Adrenal gland (tissue), 12 donors: ENCODE results near the gene ERVMER34-1. TPM values are rescaled to one million over a fixed set of nuclear protein-coding genes. Genes with fewer than 3 reads are reported as not detected.

ENCODE experiments used
- DNase-seq, 7 donors: peaks; one replicate each; pipeline ENCODE4 v3.0.0-alpha.2; 2019 to 2020
- H3K27ac ChIP-seq, 5 donors: fragments of 200-600 bp; sonication (generic) in 4 of 5; 1 replicate in 3 of 5; 2 replicates in 2 of 5; pipeline versions ENCODE4 v1.5.1 to v1.8.0; 2016 to 2020; ENCODE audit warnings: mild to moderate bottlenecking in 1 of 5
- H3K27me3 ChIP-seq: fragments of 200-600 bp; 2 replicates; pipeline ENCODE4 v1.8.0; 2021
- H3K36me3 ChIP-seq, 2 donors: fragments of 200-600 bp; replicated peaks in 1 of 2; 1 replicate in 1 of 2; 2 replicates in 1 of 2; pipeline versions ENCODE4 v1.5.1 to v1.8.0; 2018 to 2022
- H3K4me1 ChIP-seq, 2 donors: fragments of 200-600 bp; replicated peaks in 1 of 2; 1 replicate in 1 of 2; 2 replicates in 1 of 2; pipeline versions ENCODE4 v1.5.1 to v1.8.0; 2018 to 2021
- H3K4me3 ChIP-seq, 4 donors: fragments of 200-600 bp; sonication (generic) in 3 of 4; one replicate each; pipeline ENCODE4 v1.5.1; 2016 to 2018
- H3K9me3 ChIP-seq, 3 donors: fragments of 200-600 bp; sonication (generic) in 1 of 3; replicated peaks in 1 of 3; 1 replicate in 2 of 3; 2 replicates in 1 of 3; pipeline versions ENCODE4 v1.5.1 to v1.8.0; 2016 to 2021
- POLR2A ChIP-seq, 2 donors: fragments of 450-650 bp; IDR thresholded peaks; one replicate each; pipeline ENCODE4 v1.6.1; 2017; ENCODE audit warnings: antibody characterized with exemption in 2 of 2, mild to moderate bottlenecking in 2 of 2, moderate library complexity in 1 of 2
- WGBS, 4 donors: extraction: QIAGEN DNeasy Blood & Tissue Kit in 2 of 4; methylation state at CpG; one replicate each; pipeline versions ENCODE4 v1.1.5 to v1.1.7; 2013 to 2017; 5-methylcytosine and 5-hydroxymethylcytosine counted together
- intact Hi-C, 2 donors: fragments of 100-400 bp; cut with DNase I; formaldehyde crosslinking; loops; one replicate each; pipeline versions ENCODE4 v1.14.1 to v1.15.0; 2022 to 2023
- polyA plus RNA-seq, 3 donors: library from polyadenylated mRNA; stranded (reverse); fragments of 200-250 nt in 2 of 3; fragments of 350-450 nt in 1 of 3; fragmentation: Illumina TruSeq in 1 of 3; extraction: RNeasy Lipid Tissue Mini Kit (QIAGEN cat#74804) in 1 of 3; gene quantifications; one replicate each; pipeline ENCODE4 v1.2.3, GENCODE V29; 2013 to 2014
- total RNA-seq, 9 donors: library from RNA; depleted of rRNA in 4 of 9; stranded (reverse); fragments of >200 nt in 4 of 9; fragments of 120-200 nt in 1 of 9; fragmentation: NEBNext Ultra II Directional in 1 of 9; extraction: Animal tissue kit (Norgen Biotek cat#: 25700) in 1 of 9; gene quantifications; one replicate each; pipeline versions ENCODE4 v1.1.0 to v1.2.4, GENCODE V29; 2013 to 2023
- TF ChIP-seq, protein P1 (sequence below), 6 experiments: fragments of 450-650 bp in 4 of 6; fragments of 200-600 bp in 2 of 6; sonication (generic) in 1 of 6; IDR thresholded peaks; 1 replicate in 5 of 6; 2 replicates in 1 of 6; pipeline versions ENCODE4 v1.5.1 to v1.8.0; 2016 to 2021; ENCODE audit warnings: antibody characterized with exemption in 6 of 6, mild to moderate bottlenecking in 2 of 6, moderate library complexity in 1 of 6
- donor health status: healthy with polysubstance abuse.
- donor health status: Bipolar disorder and iron deficiency.
- donor health status: DM: yes; HTN: yes; CAD: no.
- donor health status: DM: no; HTN: no; CAD: no.
- donor health status: DM: no; HTN: no; CAD: no.
- donor health status: DM: yes; HTN: yes; CAD: no.

Gene ERVMER34-1
- total and polyA plus RNA-seq, 12 donors, result 0.28 to 2.1 (median 0.97) TPM

DNA sequence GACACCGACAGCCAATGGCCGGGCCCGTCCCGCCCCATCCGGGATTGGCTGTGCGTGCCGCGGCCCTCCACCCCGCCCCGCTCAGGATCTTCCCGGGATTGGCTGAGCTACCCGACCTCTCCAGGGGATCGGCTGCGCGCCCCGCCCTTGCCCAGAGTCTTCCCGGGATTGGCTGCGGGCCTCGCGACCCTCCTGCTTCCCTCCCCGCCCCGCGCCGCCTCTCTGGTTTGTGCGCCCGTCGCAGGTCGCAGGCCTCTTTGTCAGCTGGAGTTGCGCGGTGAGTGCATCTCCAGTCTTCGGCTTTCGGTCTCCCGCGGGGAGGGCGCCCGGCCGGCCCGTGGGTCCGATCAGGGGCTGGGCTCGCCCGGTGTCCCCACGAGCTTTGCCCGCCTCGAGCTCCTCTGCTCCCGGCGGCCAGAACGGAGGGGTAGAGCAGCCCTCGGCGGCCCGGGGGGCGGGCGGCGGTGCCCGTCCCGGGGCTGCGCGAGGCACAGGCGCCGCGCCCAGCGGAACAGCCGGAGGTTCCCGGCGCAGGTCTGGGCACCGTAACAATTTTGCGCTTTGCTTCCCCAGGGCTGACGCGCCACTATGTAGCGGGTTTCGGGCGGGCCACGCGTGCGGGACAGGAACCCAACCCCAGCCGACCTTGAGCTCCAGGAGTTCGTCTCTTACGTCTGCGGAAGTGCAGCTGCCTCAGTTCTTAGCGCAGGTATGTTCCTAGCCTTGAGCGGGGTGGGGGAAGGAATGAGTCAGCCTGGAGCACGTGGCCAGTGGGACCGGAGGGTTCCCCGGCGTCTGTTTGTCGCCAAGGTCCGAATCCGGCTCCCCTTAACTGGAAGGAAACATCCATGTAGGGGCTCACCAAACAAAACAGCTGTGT is 38.7 kb downstream of the ERVMER34-1 start:
- peaks cover 16 to 25% of the 10 kb centered on the region in 2 donors for H3K4me1 ChIP-seq
- DNase-seq, result peak; percentile 99 to 100 (median 99)
- WGBS, 4 donors, result 0 to 1% (median 0%) methylated on average over 13 to 87 of the region's 87 CpGs
- peak overlapping the region; percentile 72 to 89 (median 82) for H3K4me3 ChIP-seq
- intact Hi-C loops, result loop anchor here in 1 of 2 donors (10.0 kb wide), 1 partner anchor 152 kb away; the partner anchor contains the start of gene RASL11B
- H3K27me3 ChIP-seq, result no peaks in the 10 kb centered on the region
- no peaks in the 10 kb centered on the region for H3K9me3 ChIP-seq
- TF ChIP-seq, protein P1, sequence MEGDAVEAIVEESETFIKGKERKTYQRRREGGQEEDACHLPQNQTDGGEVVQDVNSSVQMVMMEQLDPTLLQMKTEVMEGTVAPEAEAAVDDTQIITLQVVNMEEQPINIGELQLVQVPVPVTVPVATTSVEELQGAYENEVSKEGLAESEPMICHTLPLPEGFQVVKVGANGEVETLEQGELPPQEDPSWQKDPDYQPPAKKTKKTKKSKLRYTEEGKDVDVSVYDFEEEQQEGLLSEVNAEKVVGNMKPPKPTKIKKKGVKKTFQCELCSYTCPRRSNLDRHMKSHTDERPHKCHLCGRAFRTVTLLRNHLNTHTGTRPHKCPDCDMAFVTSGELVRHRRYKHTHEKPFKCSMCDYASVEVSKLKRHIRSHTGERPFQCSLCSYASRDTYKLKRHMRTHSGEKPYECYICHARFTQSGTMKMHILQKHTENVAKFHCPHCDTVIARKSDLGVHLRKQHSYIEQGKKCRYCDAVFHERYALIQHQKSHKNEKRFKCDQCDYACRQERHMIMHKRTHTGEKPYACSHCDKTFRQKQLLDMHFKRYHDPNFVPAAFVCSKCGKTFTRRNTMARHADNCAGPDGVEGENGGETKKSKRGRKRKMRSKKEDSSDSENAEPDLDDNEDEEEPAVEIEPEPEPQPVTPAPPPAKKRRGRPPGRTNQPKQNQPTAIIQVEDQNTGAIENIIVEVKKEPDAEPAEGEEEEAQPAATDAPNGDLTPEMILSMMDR (IDR thresholded peaks at IDR 0.05), result no peak
- peak; percentile 94 to 97 for TF ChIP-seq POLR2A (IDR thresholded peaks at IDR 0.05)
- peak overlapping the region; percentile 87 to 99 (median 96) for H3K27ac ChIP-seq
- peaks cover 0 to 17% of the 10 kb centered on the region in 2 donors for H3K36me3 ChIP-seq

DNA sequence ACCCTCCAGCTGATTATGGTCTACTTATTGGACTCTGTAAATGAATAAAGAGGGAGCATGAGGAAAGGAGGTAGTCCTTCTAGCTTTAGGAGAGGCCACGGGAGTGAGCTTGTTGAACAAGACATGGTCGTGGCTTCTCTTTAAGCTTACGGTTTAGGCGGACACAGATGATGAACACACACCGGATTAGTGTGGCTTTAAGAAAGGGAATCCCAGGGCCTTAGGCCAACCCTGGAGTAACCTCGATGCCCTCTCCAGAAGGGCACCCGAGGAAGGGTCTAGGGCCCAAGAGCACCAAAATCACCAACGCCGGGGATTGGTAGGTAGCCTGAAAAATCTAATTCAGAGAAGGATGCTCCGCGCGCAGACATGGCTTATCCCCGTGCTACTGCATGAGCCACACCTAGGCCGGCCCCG is 39.4 kb downstream of the ERVMER34-1 start:
- WGBS, 4 donors, result 13 to 31% (median 18%) methylated on average over 8 to 15 of the region's 15 CpGs

DNA sequence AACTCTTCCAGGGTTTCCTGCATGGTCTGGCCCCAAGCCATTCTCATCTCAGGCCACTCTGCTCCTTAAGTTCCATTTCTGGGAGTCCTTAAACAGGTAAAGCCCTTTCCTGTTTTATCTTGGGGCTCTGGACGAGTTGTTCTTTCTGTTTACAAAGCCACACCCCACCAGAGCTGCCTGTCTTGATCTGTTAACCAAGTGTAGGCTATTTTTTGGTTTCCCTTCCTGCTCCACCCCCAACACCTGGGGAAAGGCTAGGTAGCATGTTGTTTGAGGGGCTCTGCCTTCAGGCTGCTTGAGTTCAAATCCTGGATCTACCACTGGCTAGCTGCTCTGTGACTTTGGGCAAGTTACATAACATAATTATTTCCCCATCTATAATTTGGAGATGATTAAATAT is 40.0 kb downstream of the ERVMER34-1 start:
- Histone ChIP-seq H3K9me3 (no peaks in the 10 kb centered on the region), H3K36me3 (peaks cover 0 to 8% of the 10 kb centered on the region in 2 donors), H3K27ac (no peak overlapping the region), H3K4me1 (peaks cover 16 to 25% of the 10 kb centered on the region in 2 donors), H3K27me3 (no peaks in the 10 kb centered on the region), H3K4me3 (no peak overlapping the region)
- intact Hi-C loops, result loop anchor here in 1 of 2 donors (10.0 kb wide), 1 partner anchor 154 kb away; the partner anchor contains the start of gene RASL11B
- no peak for DNase-seq
- TF ChIP-seq, protein P1 (IDR thresholded peaks at IDR 0.05), result no peak
- TF ChIP-seq POLR2A (IDR thresholded peaks at IDR 0.05), result no peak
- WGBS, 4 donors, result 65 to 77% (median 70%) methylated on average over 1 of the region's 1 CpG

More for the DNA sequence above, 39.4 kb downstream of the ERVMER34-1 start:
- Histone ChIP-seq H3K4me1 (peaks cover 16 to 25% of the 10 kb centered on the region in 2 donors), H3K36me3 (peaks cover 0 to 14% of the 10 kb centered on the region in 2 donors), H3K4me3 (peak overlapping the region in 1 of 4 donors; percentile 20), H3K9me3 (no peaks in the 10 kb centered on the region), H3K27ac (peak overlapping the region in 2 of 5 donors; percentile 96 to 98), H3K27me3 (no peaks in the 10 kb centered on the region)
- TF ChIP-seq, protein P1 (IDR thresholded peaks at IDR 0.05), result no peak
- no peak for TF ChIP-seq POLR2A (IDR thresholded peaks at IDR 0.05)
- intact Hi-C loops, result loop anchor here in 1 of 2 donors (10.0 kb wide), 1 partner anchor 153 kb away; the partner anchor contains the start of gene RASL11B
- no peak for DNase-seq

DNA sequence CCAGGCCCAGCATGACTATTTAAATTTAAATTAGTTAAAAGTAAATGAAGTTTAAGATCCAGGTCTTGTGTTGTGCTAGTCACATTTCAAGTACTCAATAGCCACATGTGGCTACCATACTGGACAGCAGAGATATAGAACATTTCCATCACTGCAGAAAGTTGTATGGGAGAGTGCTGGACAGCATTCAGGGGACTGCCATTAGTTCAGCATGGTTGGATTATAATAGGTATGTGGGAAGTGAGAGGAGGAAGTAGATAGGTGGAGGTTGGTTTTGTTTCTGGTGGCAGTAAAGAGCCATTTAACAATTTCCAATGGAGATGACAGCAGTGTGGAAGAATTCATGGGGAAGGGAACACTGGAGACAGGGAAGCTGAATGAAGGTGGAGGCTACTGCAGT is 42.1 kb downstream of the ERVMER34-1 start:
- Histone ChIP-seq H3K4me3 (no peak overlapping the region), H3K27ac (no peak overlapping the region), H3K36me3 (no peaks in the 10 kb centered on the region), H3K27me3 (no peaks in the 10 kb centered on the region), H3K4me1 (peaks cover 8 to 12% of the 10 kb centered on the region in 2 donors), H3K9me3 (no peaks in the 10 kb centered on the region)
- no peak for DNase-seq
- intact Hi-C loops, result no loop called here
- TF ChIP-seq, protein P1 (IDR thresholded peaks at IDR 0.05), result no peak
- TF ChIP-seq POLR2A (IDR thresholded peaks at IDR 0.05), result no peak
